SK-N-SH (cell line): ENCODE results near the gene OGA. TPM values are rescaled to one million over a fixed set of nuclear protein-coding genes. Genes with fewer than 3 reads are reported as not detected.

ENCODE experiments used
- CTCF ChIA-PET: fragments of 300-600, 350-600 bp; formaldehyde crosslinking; extraction: SDS; loops from one replicate; lab custom pipeline; 2021; lab: Yijun Ruan, JAX
- POLR2A ChIA-PET: fragments of 350-600 bp; sonication (Branson Sonifier 250); formaldehyde crosslinking; extraction: SDS; loops from one replicate; lab custom pipeline; 2020; ENCODE audit warnings: antibody characterized with exemption, inconsistent platforms; lab: Yijun Ruan, JAX
- DNase-seq: peaks from one replicate; pipeline ENCODE4 v3.0.0; 2012
- H2AFZ ChIP-seq: fragments of 200-600 bp; sonication (generic); 2 replicates; pipeline ENCODE4 v1.8.1; 2016; ENCODE audit warnings: antibody characterized with exemption, mild to moderate bottlenecking, low read depth
- H3F3A ChIP-seq: fragments of 200-600 bp; sonication (generic); replicated peaks from 2 replicates; pipeline ENCODE3; 2016; ENCODE audit warnings: antibody characterized with exemption, mild to moderate bottlenecking; ENCODE audit not compliant: insufficient read depth
- H3K27ac ChIP-seq, 2 experiments: fragments of 200-500 bp in 1 of 2; fragments of 200-600 bp in 1 of 2; sonication (Bioruptor generic) in 1 of 2; sonication (generic), shearing (Covaris generic) in 1 of 2; 2 replicates each; pipeline versions ENCODE4 v1.5.1 to v1.6.1; 2014 to 2016; ENCODE audit warnings: low read depth in 2 of 2, inconsistent platforms in 1 of 2, low read length in 1 of 2, mild to moderate bottlenecking in 1 of 2, mixed read lengths in 1 of 2
- H3K27me3 ChIP-seq: fragments of 200-600 bp; sonication (generic), shearing (Covaris generic); 2 replicates; pipeline ENCODE4 v1.6.1; 2016; ENCODE audit warnings: mixed run types; ENCODE audit not compliant: insufficient read depth
- H3K36me3 ChIP-seq, 2 experiments: fragments of 200-500 bp in 1 of 2; fragments of 200-600 bp in 1 of 2; sonication (Bioruptor generic) in 1 of 2; sonication (generic) in 1 of 2; replicated peaks in 1 of 2; 2 replicates each; pipeline versions ENCODE3 to v1.5.1; 2014 to 2016; ENCODE audit warnings: low read length in 1 of 2, mild to moderate bottlenecking in 1 of 2; ENCODE audit not compliant: insufficient read depth in 2 of 2, control insufficient read depth in 1 of 2
- H3K4me1 ChIP-seq, 2 experiments: fragments of 200-500 bp in 1 of 2; fragments of 200-600 bp in 1 of 2; sonication (Bioruptor generic) in 1 of 2; sonication (generic), shearing (Covaris generic) in 1 of 2; 2 replicates each; pipeline versions ENCODE4 v1.5.1 to v1.6.1; 2014 to 2016; ENCODE audit warnings: low read depth in 1 of 2, low read length in 1 of 2, mixed run types in 1 of 2; ENCODE audit not compliant: insufficient read depth in 2 of 2, control insufficient read depth in 1 of 2
- H3K4me2 ChIP-seq: fragments of 200-600 bp; sonication (generic), shearing (Covaris generic); 2 replicates; pipeline ENCODE4 v1.6.1; 2017; ENCODE audit warnings: mixed run types
- H3K4me3 ChIP-seq, 2 experiments: fragments of 200-500 bp in 1 of 2; fragments of 200-600 bp in 1 of 2; sonication (Bioruptor generic) in 1 of 2; sonication (generic), shearing (Covaris generic) in 1 of 2; 2 replicates each; pipeline versions ENCODE4 v1.5.1 to v1.8.1; 2014 to 2016; ENCODE audit warnings: low read depth in 2 of 2, inconsistent platforms in 1 of 2, low read length in 1 of 2, mild to moderate bottlenecking in 1 of 2, mixed read lengths in 1 of 2, moderate library complexity in 1 of 2
- H3K79me2 ChIP-seq: fragments of 200-600 bp; sonication (generic); 2 replicates; pipeline ENCODE4 v1.8.1; 2017; ENCODE audit warnings: mild to moderate bottlenecking; ENCODE audit not compliant: insufficient read depth
- H3K9ac ChIP-seq: fragments of 200-600 bp; sonication (generic); 2 replicates; pipeline ENCODE4 v1.6.1; 2017; ENCODE audit warnings: mixed run types
- H3K9me2 ChIP-seq: fragments of 200-600 bp; sonication (generic); 2 replicates; pipeline ENCODE4 v1.6.1; 2017; ENCODE audit warnings: mixed run types
- H3K9me3 ChIP-seq: fragments of 200-600 bp; sonication (generic); 2 replicates; pipeline ENCODE4 v1.6.1; 2017; ENCODE audit warnings: mixed run types, mild to moderate bottlenecking, moderate library complexity
- H4K20me1 ChIP-seq: fragments of 200-600 bp; sonication (generic); 2 replicates; pipeline ENCODE4 v1.6.1; 2017; ENCODE audit warnings: mild to moderate bottlenecking, mixed run types; ENCODE audit not compliant: insufficient read depth
- ELF1 ChIP-seq: IDR thresholded peaks from 2 replicates; pipeline ENCODE4 v1.4.0; 2012
- EP300 ChIP-seq, 2 experiments: IDR thresholded peaks; 2 replicates each; pipeline versions ENCODE4 v1.4.0 to v1.6.1; 2012; ENCODE audit warnings: borderline replicate concordance in 1 of 2, low read depth in 1 of 2, low read length in 1 of 2
- EZH2phosphoT487 ChIP-seq: fragments of 200-600 bp; sonication (generic); IDR thresholded peaks from 2 replicates; pipeline ENCODE4 v1.6.1; 2017; ENCODE audit warnings: low read depth, mixed run types, mild to moderate bottlenecking, antibody characterized with exemption, moderate library complexity, borderline replicate concordance
- FOSL2 ChIP-seq: IDR thresholded peaks from 2 replicates; pipeline ENCODE4 v1.4.0; 2012; ENCODE audit warnings: low read depth, mild to moderate bottlenecking, moderate library complexity, borderline replicate concordance
- FOXJ3 ChIP-seq: sonication (generic); formaldehyde crosslinking; IDR thresholded peaks from 2 replicates; pipeline ENCODE4 v1.5.1; 2020; ENCODE audit warnings: mild to moderate bottlenecking, missing genetic modification reagents
- GABPA ChIP-seq: IDR thresholded peaks from 2 replicates; pipeline ENCODE4 v1.4.0; 2012; ENCODE audit warnings: low read depth, mild to moderate bottlenecking
- JUND ChIP-seq: IDR thresholded peaks from 2 replicates; pipeline ENCODE4 v1.4.0; 2012
- MAX ChIP-seq: IDR thresholded peaks from 2 replicates; pipeline ENCODE4 v1.4.0; 2012; ENCODE audit warnings: low read depth
- MXI1 ChIP-seq: IDR thresholded peaks from 2 replicates; pipeline ENCODE4 v1.6.1; 2012; ENCODE audit warnings: mild to moderate bottlenecking, low read depth, low read length, improper control_type of control experiment
- NFIC ChIP-seq: IDR thresholded peaks from 2 replicates; pipeline ENCODE4 v1.4.0; 2012; ENCODE audit warnings: borderline replicate concordance
- RFX5 ChIP-seq: IDR thresholded peaks from 2 replicates; pipeline ENCODE4 v1.6.1; 2012; ENCODE audit warnings: mild to moderate bottlenecking, improper control_type of control experiment, low read length
- SIN3A ChIP-seq: IDR thresholded peaks from 2 replicates; pipeline ENCODE4 v1.6.1; 2012; ENCODE audit warnings: low read depth, mild to moderate bottlenecking, low read length, moderate library complexity, borderline replicate concordance
- SMC3 ChIP-seq: IDR thresholded peaks from 2 replicates; pipeline ENCODE4 v1.6.1; 2012; ENCODE audit warnings: low read depth, low read length, improper control_type of control experiment
- ZBTB33 ChIP-seq: IDR thresholded peaks from 2 replicates; pipeline ENCODE4 v1.4.0; 2012; ENCODE audit warnings: low read depth, borderline replicate concordance
- WGBS: methylation state at CpG from one replicate; pipeline ENCODE4 v1.1.6; 2017; ENCODE audit warnings: low lambda C conversion rate; 5-methylcytosine and 5-hydroxymethylcytosine counted together
- polyA plus RNA-seq, 3 experiments: library from polyadenylated mRNA; depleted of rRNA; stranded (reverse); fragments of >200 nt; gene quantifications; 2 replicates each; pipeline ENCODE4 v1.2.3, GENCODE V29; 2012
- TF ChIP-seq, protein P1 (sequence below): IDR thresholded peaks from 2 replicates; pipeline ENCODE4; 2012
- TF ChIP-seq, protein P2 (sequence below): fragments of 200-600 bp; sonication (generic); IDR thresholded peaks from 2 replicates; pipeline ENCODE4 v1.6.1; 2017; ENCODE audit warnings: antibody characterized with exemption, mild to moderate bottlenecking, moderate library complexity
- TF ChIP-seq, protein P3 (sequence below): IDR thresholded peaks from 2 replicates; pipeline ENCODE4 v1.6.1; 2012; ENCODE audit warnings: mild to moderate bottlenecking, low read depth, low read length, moderate library complexity

The OGA gene
- polyA plus RNA-seq, 1 of the 3 experiments (the other 2 are of a cell fraction), result 24.8 TPM

- no peak overlapping the region for H3K27ac ChIP-seq
- H3K4me2 ChIP-seq, result no peak overlapping the region
- no peaks in the 10 kb centered on the region for H3K79me2 ChIP-seq
- 0 out of 2 replicates have a peak, but pooled peaks cover 4% of the 10 kb centered on the region for H4K20me1 ChIP-seq
- H3K9ac ChIP-seq, result no peak overlapping the region
- H3K27me3 ChIP-seq, result no peaks in the 10 kb centered on the region
- peaks cover 4% of the 10 kb centered on the region for H3F3A ChIP-seq
- DNase-seq, result no peak
- 90% methylated on average over 4 of the region's 4 CpGs for WGBS
- TF ChIP-seq GABPA (no peak), FOSL2 (no peak), SIN3A (no peak), SMC3 (no peak), FOXJ3 (CRISPR knock-in tag) (no peak), RFX5 (no peak), MXI1 (no peak), EZH2phosphoT487 (no peak), JUND (no peak), ELF1 (no peak), EP300 (IDR thresholded peaks at IDR 0.05; ENCODE audit: borderline replicate concordance in 1 of 2, low read depth in 1 of 2, low read length in 1 of 2) (no peak), NFIC (no peak), MAX (no peak), ZBTB33 (no peak)
- TF ChIP-seq, protein P1, sequence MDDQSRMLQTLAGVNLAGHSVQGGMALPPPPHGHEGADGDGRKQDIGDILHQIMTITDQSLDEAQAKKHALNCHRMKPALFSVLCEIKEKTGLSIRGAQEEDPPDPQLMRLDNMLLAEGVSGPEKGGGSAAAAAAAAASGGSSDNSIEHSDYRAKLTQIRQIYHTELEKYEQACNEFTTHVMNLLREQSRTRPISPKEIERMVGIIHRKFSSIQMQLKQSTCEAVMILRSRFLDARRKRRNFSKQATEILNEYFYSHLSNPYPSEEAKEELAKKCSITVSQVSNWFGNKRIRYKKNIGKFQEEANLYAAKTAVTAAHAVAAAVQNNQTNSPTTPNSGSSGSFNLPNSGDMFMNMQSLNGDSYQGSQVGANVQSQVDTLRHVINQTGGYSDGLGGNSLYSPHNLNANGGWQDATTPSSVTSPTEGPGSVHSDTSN, result no peak
- TF ChIP-seq, protein P2, sequence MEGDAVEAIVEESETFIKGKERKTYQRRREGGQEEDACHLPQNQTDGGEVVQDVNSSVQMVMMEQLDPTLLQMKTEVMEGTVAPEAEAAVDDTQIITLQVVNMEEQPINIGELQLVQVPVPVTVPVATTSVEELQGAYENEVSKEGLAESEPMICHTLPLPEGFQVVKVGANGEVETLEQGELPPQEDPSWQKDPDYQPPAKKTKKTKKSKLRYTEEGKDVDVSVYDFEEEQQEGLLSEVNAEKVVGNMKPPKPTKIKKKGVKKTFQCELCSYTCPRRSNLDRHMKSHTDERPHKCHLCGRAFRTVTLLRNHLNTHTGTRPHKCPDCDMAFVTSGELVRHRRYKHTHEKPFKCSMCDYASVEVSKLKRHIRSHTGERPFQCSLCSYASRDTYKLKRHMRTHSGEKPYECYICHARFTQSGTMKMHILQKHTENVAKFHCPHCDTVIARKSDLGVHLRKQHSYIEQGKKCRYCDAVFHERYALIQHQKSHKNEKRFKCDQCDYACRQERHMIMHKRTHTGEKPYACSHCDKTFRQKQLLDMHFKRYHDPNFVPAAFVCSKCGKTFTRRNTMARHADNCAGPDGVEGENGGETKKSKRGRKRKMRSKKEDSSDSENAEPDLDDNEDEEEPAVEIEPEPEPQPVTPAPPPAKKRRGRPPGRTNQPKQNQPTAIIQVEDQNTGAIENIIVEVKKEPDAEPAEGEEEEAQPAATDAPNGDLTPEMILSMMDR, result no peak
- TF ChIP-seq, protein P3, sequence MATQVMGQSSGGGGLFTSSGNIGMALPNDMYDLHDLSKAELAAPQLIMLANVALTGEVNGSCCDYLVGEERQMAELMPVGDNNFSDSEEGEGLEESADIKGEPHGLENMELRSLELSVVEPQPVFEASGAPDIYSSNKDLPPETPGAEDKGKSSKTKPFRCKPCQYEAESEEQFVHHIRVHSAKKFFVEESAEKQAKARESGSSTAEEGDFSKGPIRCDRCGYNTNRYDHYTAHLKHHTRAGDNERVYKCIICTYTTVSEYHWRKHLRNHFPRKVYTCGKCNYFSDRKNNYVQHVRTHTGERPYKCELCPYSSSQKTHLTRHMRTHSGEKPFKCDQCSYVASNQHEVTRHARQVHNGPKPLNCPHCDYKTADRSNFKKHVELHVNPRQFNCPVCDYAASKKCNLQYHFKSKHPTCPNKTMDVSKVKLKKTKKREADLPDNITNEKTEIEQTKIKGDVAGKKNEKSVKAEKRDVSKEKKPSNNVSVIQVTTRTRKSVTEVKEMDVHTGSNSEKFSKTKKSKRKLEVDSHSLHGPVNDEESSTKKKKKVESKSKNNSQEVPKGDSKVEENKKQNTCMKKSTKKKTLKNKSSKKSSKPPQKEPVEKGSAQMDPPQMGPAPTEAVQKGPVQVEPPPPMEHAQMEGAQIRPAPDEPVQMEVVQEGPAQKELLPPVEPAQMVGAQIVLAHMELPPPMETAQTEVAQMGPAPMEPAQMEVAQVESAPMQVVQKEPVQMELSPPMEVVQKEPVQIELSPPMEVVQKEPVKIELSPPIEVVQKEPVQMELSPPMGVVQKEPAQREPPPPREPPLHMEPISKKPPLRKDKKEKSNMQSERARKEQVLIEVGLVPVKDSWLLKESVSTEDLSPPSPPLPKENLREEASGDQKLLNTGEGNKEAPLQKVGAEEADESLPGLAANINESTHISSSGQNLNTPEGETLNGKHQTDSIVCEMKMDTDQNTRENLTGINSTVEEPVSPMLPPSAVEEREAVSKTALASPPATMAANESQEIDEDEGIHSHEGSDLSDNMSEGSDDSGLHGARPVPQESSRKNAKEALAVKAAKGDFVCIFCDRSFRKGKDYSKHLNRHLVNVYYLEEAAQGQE, result no peak
- H3K4me1 ChIP-seq, result peaks cover 14 to 28% of the 10 kb centered on the region in 2 experiments; a peak in 3 of 4 replicates
- H3K36me3 ChIP-seq, result no peaks in the 10 kb centered on the region
- no peak overlapping the region; a peak in 1 of 4 replicates for H3K4me3 ChIP-seq
- H3K9me2 ChIP-seq, result no peaks in the 10 kb centered on the region
- ChIA-PET POLR2A (no interaction called here), CTCF (interaction anchor here (0.6 to 13.4 kb wide), 31 partner anchors 9 to 622 kb away, joined by 3 to 301 read pairs (median 3); partner anchors contain the start of gene OGA)
- H3K9me3 ChIP-seq, result no peaks in the 10 kb centered on the region
- no peak overlapping the region for H2AFZ ChIP-seq
Observed at GRCh38 chr10:101835362-101835761, 17.1 kb upstream of the OGA start.
